ENCODE data around the gene CCNI2. TPM values are rescaled to one million over a fixed set of nuclear protein-coding genes. Genes with fewer than 3 reads are reported as not detected.

The CCNI2 gene, protein sequence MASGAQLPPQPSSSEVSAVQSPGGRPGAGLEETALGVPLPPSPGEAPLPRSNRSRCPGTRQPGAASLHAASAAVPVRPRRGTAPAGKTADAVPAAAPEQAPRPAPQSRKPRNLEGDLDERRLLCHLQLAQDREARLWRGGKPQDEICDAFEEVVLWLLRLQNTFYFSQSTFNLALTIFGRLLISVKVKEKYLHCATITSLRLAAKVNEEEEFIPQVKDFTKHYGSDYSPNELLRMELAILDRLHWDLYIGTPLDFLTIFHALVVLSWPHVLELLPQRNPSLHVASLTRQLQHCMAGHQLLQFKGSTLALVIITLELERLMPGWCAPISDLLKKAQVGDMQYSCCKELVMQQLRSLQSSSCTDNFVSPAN
- total RNA-seq = 0.55 TPM
- long read RNA-seq, partial matches to known transcripts = 1 of 2 reads
- long read RNA-seq, other reads (novel, unspliced or antisense) = 0 of 2 reads

DNA sequence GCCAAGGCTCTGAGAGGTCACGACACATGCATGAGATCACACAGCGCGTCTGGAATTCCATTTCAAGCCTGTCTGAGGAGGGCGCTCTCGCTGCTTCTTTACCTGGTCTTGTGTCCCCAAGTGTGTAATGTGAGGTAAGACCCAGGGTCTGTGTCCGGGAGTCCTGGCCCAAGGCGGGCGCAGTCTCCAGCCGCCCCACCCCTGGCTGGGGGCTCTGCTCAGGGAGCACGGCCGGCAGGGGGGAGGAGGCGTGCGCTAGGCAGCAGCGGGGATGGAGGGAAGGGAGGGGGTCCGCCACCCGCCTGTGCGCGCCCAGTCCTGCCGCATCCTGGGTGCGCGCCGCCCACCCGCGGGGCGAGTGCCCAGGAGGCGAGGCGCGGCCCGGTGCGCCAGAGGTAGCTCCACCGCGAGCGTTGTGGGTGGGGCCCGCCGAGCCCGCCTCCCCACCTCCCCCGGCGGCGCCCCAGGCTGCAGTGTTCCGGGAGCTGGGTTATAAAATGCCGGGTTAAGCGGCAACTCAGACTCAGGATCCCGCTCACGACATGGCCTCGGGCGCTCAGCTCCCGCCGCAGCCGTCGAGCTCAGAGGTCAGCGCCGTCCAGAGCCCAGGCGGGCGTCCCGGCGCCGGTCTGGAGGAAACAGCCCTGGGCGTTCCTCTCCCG is at the start of gene CCNI2:
Gene CCNI2 (plus strand): TSS at position 473 of the 662 bp plus-strand sequence. CDS start 70 bp downstream, at position 543.
- Histone ChIP-seq H3K4me1 (peaks cover 6% of the 10 kb centered on the region), H3K9me3 (no peaks in the 10 kb centered on the region), H3K36me3 (no peaks in the 10 kb centered on the region), H3K4me3 (peak within 1 kb of the TSS; percentile 52), H3K27me3 (peaks cover 24% of the 10 kb centered on the region), H3K27ac (peak within 1 kb of the TSS; percentile 18)
- DNase-seq (peak; percentile 75), ATAC-seq (peak; percentile 84)
- TF ChIP-seq, protein P1, sequence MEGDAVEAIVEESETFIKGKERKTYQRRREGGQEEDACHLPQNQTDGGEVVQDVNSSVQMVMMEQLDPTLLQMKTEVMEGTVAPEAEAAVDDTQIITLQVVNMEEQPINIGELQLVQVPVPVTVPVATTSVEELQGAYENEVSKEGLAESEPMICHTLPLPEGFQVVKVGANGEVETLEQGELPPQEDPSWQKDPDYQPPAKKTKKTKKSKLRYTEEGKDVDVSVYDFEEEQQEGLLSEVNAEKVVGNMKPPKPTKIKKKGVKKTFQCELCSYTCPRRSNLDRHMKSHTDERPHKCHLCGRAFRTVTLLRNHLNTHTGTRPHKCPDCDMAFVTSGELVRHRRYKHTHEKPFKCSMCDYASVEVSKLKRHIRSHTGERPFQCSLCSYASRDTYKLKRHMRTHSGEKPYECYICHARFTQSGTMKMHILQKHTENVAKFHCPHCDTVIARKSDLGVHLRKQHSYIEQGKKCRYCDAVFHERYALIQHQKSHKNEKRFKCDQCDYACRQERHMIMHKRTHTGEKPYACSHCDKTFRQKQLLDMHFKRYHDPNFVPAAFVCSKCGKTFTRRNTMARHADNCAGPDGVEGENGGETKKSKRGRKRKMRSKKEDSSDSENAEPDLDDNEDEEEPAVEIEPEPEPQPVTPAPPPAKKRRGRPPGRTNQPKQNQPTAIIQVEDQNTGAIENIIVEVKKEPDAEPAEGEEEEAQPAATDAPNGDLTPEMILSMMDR (IDR thresholded peaks at IDR 0.05) = peak; percentile 31
- intact Hi-C loops (cut with DNase I) = no loop called here

DNA sequence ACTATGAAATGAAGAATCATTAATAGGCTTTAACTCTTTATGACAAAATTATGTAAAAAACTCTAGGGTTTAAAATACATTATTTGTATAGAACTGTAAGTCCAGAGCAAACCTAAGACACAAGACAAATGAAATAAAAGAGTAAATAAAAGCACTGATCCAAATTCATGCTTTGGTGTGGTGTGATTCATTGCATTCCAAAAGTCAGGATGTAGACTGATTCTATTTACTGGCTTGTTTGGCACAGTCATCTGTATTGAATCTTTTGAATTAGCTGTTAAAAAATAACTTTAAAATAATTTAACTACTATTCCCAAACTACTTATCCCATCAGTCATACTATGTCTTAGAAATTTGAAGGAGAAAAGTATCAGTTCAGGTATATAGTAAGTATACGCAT is 42.4 kb upstream of the CCNI2 start:
- Histone ChIP-seq H3K4me1 (no peaks in the 10 kb centered on the region), H3K4me3 (no peak overlapping the region), H3K27ac (no peak overlapping the region), H3K27me3 (no peaks in the 10 kb centered on the region), H3K36me3 (peaks cover 25% of the 10 kb centered on the region), H3K9me3 (no peaks in the 10 kb centered on the region)
- intact Hi-C loops (cut with DNase I) = no loop called here
- no peak for DNase-seq
- ATAC-seq = no peak
- TF ChIP-seq, protein P1 (IDR thresholded peaks at IDR 0.05) = no peak

DNA sequence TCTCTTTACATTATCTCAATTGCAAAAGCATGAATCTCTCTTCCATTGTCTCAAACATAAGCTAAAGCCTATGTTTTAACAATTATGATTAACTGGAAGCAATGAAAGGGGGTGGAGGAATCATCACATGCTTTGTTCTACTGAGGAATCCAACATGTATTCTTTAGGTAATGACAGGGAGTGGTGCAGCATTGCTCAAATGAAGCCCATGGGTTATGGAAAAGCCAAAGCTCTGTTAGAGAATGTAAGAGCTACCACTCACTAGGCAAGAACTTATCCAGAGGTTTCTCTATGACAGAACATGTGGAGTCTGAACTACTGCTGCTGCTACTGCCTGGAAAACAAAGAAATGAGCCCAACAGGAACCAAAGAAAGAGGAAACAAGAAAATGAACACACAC is 38.6 kb upstream of the CCNI2 start:
- intact Hi-C loops (cut with DNase I) = no loop called here
- DNase-seq (no peak), ATAC-seq (no peak)
- TF ChIP-seq, protein P1 (IDR thresholded peaks at IDR 0.05) = no peak
- H3K4me1 ChIP-seq = no peaks in the 10 kb centered on the region
- no peak overlapping the region for H3K4me3 ChIP-seq
- H3K36me3 ChIP-seq = no peaks in the 10 kb centered on the region
- H3K27ac ChIP-seq = no peak overlapping the region
- no peaks in the 10 kb centered on the region for H3K9me3 ChIP-seq
- H3K27me3 ChIP-seq = no peaks in the 10 kb centered on the region

DNA sequence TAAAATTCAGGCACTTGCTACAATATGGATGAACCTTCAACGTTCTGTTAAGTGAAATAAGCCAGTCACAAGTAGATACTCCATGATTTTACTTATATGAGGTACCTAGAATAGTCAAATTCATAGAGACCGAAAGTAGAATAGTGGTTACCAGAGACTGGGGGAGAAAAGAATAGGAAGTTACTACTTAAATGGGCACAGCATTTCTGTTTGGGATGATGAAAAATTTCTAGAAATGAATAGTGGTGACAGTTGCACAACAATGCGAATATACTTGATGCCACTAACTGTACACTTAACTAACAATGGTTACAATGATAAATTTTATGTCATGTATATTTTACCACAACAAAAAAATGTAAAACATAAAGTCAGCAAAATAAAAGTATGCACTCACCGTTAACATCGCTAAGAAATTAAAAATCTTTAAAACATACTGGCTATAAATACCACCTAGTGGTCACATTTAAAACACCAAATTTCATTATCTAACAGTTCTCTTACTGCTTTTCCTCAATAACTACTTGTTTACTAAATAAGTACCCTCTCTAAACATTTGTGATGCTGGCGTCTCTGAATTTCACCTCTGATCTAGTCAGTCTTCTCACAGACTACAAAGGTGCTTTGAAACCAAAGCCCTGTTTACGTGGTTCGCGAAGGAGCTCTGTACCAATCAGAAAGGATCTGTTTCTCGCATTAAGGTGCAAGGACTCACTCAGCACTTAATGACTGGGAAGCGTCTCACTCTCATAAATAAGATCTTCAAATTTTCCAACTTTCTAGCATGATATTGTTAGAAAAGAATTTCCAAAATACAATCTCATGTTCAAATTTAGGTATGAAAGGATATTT is 32.5 kb upstream of the CCNI2 start:
- H3K36me3 ChIP-seq = no peaks in the 10 kb centered on the region
- no peak for DNase-seq
- TF ChIP-seq, protein P1 (IDR thresholded peaks at IDR 0.05) = peak; percentile 48
- no peak overlapping the region for H3K27ac ChIP-seq
- no peak for ATAC-seq
- H3K4me3 ChIP-seq = no peak overlapping the region
- intact Hi-C loops (cut with DNase I) = no loop called here
- no peaks in the 10 kb centered on the region for H3K9me3 ChIP-seq
- H3K4me1 ChIP-seq = no peaks in the 10 kb centered on the region
- no peaks in the 10 kb centered on the region for H3K27me3 ChIP-seq

DNA sequence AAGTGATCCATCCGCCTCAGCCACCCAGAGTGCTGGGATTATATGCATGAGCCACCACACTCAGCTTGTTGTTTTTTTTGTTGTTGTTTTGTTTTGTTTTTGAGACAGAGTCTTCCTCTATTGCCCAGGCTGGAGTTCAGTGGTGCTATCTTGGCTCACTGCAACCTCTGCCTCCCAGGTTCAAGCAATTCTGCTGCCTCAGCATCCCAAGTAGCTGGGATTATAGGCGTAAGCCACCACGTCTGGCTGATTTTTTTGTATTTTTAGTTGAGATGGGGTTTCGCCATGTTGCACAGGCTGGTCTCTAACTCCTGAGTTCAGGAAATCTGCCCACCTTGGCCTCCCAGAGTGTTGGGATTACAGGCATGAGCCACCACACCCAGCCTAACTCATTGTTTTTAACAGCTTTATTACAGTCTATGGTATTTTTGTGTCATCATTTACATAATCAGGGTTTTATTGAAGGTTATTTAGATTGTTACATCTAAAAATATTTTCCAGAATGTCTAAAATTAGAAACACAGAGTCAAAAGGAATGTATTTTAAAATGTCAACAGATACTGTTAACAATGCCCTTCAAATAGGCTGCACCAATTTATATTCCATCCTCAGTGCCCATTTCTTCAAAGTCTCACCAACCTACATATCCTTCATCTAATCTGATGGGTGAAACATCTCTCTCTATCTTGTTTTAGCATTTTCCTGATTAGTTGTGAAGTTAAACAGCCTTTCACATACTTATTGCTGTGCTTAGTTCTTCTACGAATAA is 28.5 kb upstream of the CCNI2 start:
- no peaks in the 10 kb centered on the region for H3K4me1 ChIP-seq
- H3K27ac ChIP-seq = no peak overlapping the region
- intact Hi-C loops (cut with DNase I) = no loop called here
- ATAC-seq (no peak), DNase-seq (no peak)
- no peaks in the 10 kb centered on the region for H3K36me3 ChIP-seq
- no peak overlapping the region for H3K4me3 ChIP-seq
- no peaks in the 10 kb centered on the region for H3K9me3 ChIP-seq
- TF ChIP-seq, protein P1 (IDR thresholded peaks at IDR 0.05) = no peak
- H3K27me3 ChIP-seq = no peaks in the 10 kb centered on the region
